Heart left ventricle (tissue), 13 donors: ENCODE results near the gene ARAP3.
A peak's percentile ranks its signal among the peaks of the same experiment; 100 is the strongest.

ENCODE experiments used
- POLR2A ChIP-seq, 2 donors: fragments of 450-650 bp; IDR thresholded peaks; one replicate each; pipeline ENCODE4 v1.6.1; 2017; ENCODE audit warnings: antibody characterized with exemption in 2 of 2, mild to moderate bottlenecking in 2 of 2, moderate library complexity in 2 of 2
- TF ChIP-seq, protein P1 (sequence below), 12 donors: fragments of 200-600 bp; sonication (generic) in 4 of 12; IDR thresholded peaks; one replicate each; pipeline versions ENCODE4 v1.5.0 to v1.8.0; 2018 to 2022; ENCODE audit warnings: antibody characterized with exemption in 12 of 12, mild to moderate bottlenecking in 5 of 12
- donor health status: ischemic (EF 13 %, LVEDD 7.1; RV severe dilation, severe dysfunction).
- donor health status: DM: no; HTN: yes; CAD: no.
- donor health status: DM: no; HTN: no; CAD: no.
- donor health status: ischemic (EF 25% LVEDD 6.9; RV normal size, moderate dysfunction).
- donor health status: ischemic (EF 25% LVEDD 5.7; RV mildly dilated, moderate dysfunction).
- donor health status: ischemic (EF 35%, LVEDD 5.7; RV mildly dilated, moderate dysfunction).
- donor health status: nonischemic (EF 11% LVEDD 7.7; RV severe dilation, severe dysfunction).
- donor health status: DM: yes; HTN: yes; CAD: no.
- donor health status: PGD.
- donor health status: ischemic (EF 29% LVEDD 5.4; RV normal size, mild dysfunction).
- donor health status: nonischemic (EF 23%, LVEDD 6.1; RV moderate dilation, normal function).

DNA sequence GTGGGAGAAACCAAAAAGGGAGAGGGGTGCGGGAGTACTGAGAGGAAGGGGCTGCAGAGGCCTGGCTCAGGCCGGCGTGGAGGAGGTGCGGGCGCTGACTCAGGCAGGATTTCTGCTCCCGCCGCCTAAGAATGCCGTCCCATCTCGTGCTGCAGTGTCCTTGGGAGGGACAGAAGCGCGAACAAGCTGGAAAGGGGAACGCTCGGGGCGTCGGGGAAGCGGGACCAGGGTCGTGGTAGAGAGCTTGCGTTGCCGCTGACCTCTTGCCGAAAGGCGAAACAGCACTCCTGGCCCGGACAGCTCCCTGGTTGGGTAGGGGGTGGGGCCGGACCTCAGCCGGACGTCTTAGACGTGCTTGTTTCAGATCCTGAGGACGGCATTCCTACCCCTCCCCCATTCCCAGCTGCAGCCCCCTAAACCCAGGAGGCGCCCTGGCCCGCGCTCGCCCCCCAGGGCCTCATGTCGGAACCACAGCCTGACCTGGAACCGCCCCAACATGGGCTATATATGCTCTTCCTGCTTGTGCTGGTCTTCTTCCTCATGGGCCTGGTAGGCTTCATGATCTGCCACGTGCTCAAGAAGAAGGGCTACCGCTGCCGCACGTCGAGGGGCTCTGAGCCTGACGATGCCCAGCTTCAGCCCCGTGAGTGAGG, 44.1 kb downstream of the ARAP3 start:
- TF ChIP-seq, protein P1, sequence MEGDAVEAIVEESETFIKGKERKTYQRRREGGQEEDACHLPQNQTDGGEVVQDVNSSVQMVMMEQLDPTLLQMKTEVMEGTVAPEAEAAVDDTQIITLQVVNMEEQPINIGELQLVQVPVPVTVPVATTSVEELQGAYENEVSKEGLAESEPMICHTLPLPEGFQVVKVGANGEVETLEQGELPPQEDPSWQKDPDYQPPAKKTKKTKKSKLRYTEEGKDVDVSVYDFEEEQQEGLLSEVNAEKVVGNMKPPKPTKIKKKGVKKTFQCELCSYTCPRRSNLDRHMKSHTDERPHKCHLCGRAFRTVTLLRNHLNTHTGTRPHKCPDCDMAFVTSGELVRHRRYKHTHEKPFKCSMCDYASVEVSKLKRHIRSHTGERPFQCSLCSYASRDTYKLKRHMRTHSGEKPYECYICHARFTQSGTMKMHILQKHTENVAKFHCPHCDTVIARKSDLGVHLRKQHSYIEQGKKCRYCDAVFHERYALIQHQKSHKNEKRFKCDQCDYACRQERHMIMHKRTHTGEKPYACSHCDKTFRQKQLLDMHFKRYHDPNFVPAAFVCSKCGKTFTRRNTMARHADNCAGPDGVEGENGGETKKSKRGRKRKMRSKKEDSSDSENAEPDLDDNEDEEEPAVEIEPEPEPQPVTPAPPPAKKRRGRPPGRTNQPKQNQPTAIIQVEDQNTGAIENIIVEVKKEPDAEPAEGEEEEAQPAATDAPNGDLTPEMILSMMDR (IDR thresholded peaks at IDR 0.05), result peak in 7 of 12 donors; percentile 7 to 39 (median 33)
- no peak for TF ChIP-seq POLR2A (IDR thresholded peaks at IDR 0.05)
